Dedifferentiated amniotic fluid mesenchymal stem cell (primary cell): Measurements from ENCODE around the gene RAB3D.
"Not testable (repeated sequence)": the region's sequence is repeated elsewhere in the genome, so short reads cannot be mapped to it uniquely, and the experiment has no call there.

ENCODE experiments used
- DNase-seq: peaks from one replicate; pipeline ENCODE4 v3.0.0-alpha.2; 2016; ENCODE audit errors: extremely low spot score

The RAB3D gene, protein sequence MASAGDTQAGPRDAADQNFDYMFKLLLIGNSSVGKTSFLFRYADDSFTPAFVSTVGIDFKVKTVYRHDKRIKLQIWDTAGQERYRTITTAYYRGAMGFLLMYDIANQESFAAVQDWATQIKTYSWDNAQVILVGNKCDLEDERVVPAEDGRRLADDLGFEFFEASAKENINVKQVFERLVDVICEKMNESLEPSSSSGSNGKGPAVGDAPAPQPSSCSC

DNA sequence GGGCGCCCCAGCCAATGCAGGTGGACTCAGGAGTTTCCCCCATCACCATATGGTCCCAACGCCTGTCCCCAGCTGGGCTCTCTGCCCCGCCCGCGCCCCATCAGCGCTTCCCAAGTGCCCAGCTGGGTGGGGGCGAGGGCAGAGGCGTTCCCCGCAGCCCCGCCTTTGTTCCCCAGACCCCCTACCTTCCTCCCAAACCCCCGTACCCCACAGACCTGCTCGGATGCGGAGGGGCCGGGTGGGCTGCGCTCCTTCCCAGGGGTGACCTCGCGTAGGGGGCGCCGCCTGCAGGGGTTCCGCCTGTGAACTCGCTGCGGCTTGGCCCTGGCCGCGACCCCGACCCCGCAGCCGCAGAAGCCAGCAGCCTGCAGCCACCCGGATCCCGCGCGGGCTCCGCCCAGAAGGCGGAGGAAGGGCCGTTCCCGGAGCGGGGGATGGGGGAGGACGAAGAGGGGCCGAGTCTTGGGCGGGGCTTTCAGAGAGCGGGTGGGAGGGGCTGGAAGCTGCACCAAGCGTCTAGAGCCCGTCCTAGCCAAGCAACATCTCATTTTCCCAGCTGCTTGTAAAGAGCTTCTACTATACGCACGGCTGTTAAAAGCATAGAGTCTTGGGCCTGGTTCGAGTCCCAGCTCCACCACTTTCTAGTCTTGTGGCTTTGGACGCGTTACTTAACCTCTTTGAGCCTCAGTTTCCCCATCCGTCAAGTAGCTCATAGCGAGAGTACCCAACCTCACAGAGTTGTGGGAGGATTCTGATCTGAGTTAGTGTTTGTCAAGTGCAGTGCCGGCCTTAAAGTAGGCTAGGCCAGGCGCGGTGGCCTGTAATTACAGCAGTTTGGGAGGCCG, at the start of gene RAB3D:
Gene RAB3D, minus strand, starts transcription at position 404 of the 845 bp plus-strand sequence. CDS start 2,258 bp downstream, outside the sequence.
- DNase-seq, result peak; percentile 53

DNA sequence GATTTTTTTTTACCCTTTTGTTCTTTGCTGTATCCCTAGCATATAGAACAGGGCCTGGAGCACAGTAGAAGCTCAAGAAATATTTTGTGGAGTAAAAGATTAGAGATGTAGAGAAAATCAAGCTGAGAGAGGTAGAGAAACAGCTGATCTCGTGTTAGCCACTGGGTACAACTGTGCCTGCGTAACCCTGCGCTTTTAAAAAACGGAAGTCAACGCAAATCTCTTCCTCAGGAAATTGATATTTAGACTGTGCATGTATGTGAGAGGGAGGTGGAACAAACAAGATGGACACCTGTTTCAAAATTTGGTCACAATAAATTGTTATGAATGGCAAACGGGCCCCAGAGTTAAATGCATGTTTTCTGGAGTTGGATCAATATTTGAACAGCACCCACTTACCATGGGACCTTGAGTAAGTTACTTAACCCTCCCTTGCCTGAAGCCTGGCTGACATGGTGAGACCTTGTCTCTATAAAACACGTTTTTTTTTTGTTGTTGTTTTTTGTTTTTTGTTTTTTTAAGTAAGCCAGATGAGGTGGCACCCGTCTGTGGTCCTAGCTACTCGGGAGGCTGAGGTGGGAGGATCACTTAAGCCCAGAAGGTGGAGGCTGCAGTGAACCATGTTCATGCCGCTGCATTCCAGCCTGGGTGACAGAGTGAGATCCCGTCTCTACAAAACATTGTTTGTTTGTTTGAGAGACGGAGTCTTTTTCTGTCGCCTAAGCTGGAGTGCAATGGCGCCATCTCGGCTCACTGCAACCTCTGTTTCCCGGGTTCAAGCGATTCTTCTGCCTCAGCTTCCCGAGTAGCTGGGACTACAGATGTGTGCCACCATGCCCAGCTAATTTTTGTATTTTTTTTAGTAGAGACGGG, 47.9 kb upstream of the RAB3D start:
- DNase-seq, result no peak

DNA sequence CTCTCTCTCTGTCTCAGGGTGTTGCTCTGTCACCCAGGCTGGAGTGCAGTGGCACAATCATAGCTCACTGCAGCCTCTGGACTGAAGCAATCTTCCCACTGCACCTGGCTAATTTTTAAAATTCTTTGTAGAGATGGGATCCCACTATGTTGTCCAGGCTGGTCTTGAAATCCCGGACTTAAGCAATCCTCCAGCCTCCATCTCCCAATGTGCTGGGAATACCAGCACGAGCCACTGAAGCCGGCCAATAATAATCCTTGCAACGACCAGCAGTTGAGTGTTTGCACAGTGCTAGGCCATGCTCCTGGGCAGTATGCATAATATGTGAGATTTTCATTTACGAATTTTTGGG, 45.3 kb upstream of the RAB3D start:
- no peak for DNase-seq

DNA sequence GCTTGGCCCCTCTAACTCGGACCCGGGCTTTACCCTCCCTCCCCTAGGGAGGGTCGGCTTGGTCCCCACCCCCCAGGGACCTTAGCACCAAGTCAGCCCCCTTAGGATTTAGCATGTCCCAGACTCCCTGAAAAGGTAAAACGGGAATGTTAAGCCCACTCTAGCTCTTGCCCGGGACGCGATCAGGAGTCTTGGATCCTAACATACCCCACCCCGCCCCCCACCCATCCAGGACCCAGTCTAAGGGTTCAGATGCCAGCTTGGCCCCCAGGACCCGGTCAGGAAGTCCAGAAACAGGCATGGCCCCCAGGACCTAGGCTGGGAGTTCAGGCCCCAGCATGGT, 44.2 kb upstream of the RAB3D start:
- DNase-seq, result no peak

DNA sequence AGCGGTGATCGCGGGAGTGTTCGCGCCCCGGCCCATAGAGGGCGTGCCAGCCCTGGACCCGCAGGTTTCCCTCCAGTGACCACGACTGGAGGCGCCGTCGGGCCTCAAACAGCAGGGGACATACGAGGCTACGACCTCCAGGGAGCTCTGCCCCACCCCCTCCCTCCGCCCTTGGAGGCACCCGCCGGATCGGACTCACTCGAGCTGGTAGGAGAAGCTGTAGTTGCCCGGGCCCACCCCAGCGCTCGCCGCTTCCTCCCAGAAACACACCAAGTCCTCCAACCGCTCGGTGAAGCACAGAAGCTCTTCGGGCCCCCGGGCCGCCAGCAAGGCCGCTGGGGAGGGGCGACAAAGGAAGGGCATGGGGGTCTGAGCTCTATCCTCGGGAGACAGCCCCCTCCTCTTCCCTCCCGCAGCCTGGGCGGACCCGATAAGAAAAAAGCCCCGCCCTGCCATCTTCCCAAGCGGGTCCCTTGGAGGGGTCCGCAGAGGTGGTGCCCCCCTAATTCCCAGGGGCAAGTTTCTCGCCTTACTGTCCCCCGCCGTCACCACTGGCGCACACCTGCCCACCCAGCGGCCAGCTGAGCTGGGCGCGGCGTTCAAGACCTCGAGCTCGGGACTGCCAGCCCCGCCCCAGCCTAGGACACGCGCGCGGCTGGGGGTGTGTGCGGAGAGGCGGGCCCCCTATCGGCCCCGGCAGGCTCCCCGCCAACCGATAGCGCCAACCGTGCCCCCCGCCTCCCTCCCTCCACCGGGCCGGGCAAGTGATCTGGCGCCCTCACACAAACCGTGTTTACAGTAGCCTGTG, 43.6 kb upstream of the RAB3D start:
- DNase-seq, result no peak

DNA sequence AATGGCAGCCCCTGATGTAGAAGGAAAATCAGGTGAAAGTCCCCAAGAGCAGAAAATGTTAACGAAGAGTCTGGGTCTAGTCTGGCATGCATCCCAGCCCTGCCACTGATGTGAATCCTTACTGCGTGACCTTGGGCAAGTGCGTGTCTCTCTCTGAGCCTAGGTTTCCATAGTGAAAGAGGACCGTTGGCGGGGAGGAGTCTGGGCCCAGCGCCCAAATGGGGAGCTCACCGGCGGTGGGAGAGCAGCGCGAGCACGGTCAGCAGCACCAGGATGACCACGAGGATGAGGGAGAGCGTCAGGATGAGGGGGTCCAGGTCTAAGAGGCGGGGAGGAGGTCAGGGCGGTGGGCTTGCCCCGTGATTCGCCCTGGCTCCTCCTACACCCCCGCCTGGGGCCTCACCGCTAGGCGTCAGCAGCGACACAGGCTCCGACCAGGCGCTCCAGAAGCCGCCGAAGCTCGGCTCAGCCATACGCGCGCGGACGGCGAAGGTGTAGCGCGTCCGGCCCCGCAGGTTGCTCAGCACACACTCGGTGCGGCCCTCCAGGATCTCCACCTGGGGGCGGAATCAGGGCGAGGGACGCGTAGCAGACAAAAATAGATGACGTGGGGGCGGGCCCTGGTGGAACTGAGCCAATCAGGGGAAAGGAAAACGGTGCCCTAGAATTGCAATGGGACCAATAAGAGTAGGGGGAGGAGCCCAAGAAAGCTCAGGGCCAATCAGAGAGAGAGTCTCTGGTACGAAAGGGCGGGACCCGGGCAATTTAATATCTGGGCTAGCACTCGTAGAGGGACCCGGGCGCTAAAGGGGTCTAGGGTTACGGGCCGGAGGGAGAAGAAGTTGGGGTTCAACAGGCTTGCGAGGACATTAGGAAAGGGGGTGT, 41.4 kb upstream of the RAB3D start:
- peak; percentile 89 for DNase-seq

DNA sequence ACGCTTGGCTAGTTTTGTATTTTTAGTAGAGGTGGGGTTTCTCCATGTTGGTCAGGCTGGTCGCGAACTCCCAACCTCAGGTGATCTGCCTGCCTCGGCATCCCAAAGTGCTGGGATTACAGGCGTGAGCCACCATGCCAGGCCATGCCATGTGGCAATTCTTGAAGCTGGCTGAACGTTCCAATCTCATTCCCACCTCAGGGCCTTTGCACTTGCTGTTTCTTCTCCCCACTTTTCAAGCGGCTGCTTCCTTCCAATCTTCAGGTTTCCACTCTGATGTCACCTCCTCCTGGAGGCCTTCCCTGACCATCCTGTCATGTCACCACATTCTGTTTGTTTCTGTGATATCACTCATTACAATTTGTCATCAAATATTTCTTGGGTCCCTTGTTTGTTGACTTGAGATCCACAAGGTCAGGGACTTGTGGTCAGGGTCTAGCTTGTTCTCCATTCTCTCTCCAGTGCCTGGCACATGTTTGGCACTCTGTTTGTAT, 40.4 kb upstream of the RAB3D start:
- DNase-seq, result no peak

DNA sequence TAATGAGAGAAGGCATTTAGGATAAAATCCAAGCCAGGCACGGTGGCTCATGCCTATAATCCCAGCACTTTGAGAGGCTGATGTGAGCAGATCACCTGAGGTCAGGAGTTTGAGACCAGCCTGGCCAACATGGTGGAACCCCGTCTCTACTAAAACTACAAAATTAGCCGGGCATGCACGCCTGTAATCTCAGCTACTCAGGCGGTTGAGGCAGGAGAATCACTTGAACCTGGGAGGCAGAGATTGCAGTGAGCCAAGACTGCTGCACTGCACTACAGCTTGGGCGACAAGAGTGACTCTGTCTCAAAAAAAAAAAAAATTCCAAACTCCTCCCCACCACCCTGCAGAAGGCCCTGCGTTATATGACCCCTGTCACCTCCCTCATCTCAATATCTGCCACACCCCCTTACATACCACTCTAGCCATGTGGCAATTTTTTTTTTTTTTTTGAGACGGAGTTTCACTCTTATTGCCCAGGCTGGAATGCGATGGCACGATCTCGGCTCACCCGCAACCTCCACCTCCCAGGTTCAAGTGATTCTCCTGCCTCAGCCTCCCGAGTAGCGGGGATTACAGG, 39.9 kb upstream of the RAB3D start:
- not testable (repeated sequence) for DNase-seq

DNA sequence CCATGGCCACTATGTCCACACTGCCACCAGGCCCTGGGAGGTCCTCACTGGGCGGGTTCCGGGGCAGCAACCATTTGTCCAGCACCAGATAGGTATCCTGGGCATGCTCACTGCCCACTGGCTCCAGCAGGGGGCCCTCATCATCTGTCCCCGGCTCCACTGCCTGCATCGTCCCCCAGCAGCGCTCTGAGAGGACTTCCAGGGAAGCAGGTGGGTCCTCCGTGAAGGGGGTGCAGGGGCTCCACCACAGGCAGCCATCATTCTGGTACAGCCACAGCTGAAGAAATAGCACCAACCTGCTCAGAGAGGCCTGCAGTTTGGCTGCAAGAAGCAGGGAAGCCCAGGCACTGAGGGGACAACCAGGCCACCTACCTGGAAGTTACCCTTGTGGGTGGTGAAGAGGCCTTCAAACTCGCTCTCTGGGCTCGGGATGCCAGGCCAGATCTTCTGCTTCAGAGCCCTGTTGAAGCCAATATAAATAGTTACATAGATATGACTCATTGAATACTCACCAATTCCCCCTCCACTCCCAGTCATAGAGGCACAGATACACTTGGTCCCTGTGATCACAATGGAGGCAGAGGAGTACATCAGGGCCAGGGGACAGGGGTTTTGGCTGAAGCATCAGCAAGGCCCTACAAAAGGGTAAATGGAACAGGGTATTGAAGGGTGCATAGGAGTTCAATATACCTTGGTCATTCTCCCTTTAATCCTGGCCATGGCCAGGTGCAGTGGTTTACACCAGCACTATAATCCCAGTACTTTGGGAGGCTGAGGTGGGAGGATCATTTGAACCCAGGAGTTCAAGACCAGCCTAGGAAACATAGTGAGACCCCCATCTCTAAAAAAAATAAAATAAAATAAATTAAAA, 39.1 kb upstream of the RAB3D start:
- DNase-seq, result peak; percentile 63

DNA sequence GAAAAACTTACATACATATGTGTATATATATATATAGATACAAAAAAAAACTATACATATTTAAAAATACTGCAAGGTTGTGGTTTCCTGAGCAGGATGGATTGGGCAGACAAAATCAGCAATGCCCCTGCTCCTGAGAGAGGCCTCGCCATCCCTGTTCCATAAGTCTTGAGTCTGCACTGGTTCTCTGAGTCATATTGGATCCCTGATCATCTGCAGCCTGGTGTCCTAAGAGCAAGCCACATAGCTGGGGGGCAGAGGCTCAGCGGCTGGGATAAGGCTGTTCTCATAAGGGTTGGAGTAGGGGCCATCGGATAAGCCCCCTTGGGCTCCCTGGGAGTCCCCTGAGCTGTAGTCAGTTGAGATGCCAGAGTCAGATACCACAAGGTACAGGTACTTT, 38.3 kb upstream of the RAB3D start:
- no peak for DNase-seq

DNA sequence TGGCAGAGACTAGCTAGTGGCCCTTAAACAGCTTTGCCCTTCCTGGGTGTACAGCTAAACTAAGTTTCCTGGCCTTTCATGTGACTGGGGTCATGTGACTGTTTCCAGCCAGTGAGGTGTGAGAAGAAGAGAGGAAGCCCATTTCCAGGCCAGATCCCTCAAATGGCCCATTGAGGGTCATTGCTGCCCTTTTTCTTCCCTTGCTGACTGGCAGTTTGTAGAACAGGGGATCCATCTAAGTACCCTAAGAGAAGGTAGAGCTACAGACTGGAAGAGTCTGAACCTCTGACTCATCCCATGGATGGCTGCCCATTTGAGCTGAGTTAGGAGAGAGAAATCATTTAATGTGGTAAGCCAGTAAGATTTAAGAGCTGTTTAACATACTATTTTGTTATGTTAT, 37.8 kb upstream of the RAB3D start:
- peak; percentile 32 for DNase-seq

DNA sequence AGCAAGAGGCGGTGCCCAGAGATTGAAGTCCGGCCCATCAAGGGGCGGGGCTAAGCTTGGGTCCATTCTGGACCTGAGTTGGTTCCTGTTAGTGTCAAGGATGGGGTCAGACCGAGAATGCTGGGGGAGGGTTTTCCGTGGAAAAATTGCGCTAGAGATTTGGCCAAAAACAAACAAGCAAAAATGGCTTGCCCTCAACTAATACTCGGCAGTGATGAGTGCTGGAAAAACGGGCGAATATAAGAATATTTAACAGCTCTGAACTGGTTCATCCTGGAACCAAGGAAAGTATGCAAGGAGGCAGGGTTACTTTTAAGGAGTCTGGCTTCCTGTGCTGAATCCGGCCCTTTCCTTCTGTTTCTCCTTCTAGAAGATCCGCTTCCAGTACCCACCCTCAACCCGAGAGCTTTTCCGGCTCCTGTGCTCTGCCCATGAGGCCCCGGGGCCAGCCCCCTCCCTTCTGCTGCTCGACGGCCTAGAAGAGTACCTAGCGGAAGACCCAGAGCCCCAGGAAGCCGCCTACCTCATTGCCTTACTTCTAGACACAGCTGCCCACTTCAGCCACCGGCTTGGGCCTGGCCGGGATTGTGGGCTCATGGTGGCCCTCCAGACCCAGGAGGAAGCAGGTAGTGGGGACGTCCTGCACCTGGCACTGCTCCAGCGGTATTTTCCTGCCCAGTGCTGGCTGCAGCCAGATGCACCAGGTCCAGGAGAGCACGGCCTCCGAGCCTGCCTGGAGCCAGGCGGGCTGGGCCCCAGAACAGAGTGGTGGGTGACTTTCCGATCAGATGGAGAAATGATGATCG, 35.9 kb upstream of the RAB3D start:
- DNase-seq, result no peak

DNA sequence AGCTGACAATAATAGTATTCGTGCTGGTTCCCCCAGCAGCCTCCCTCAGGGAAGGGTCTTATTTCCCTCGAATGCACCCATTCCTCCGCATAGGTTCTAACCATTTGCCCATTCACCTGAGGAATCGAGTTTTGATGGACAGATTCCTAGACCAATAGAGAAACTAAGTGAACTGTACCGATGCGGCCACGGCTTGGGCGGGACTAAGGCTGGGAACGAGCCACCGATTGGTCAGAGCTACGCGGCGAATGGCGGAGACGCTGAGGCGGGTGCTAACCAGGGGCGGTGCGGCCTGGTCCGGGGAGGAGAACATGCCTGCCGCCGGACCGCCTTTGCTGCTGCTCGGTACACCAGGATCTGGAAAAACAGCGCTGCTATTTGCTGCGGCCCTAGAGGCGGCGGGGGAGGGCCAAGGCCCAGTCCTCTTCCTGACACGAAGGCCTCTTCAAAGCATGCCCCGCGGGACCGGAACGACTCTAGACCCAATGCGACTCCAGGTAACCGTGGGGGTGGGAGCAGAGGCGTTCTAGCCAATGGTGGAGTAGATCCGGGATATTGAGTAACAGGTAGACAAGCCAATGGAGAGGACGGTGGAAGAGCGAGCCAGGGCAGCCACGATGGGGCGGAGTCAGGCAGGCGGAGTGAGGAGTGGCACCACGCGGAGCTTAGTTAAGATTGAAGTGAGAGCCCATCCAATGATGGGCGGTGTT, 35.1 kb upstream of the RAB3D start, which contains the start of gene SWSAP1:
Gene SWSAP1, plus strand, starts transcription at position 234 of the 710 bp plus-strand sequence. Its CDS starts 15 bp downstream, at position 249.
- peak; percentile 99 for DNase-seq

DNA sequence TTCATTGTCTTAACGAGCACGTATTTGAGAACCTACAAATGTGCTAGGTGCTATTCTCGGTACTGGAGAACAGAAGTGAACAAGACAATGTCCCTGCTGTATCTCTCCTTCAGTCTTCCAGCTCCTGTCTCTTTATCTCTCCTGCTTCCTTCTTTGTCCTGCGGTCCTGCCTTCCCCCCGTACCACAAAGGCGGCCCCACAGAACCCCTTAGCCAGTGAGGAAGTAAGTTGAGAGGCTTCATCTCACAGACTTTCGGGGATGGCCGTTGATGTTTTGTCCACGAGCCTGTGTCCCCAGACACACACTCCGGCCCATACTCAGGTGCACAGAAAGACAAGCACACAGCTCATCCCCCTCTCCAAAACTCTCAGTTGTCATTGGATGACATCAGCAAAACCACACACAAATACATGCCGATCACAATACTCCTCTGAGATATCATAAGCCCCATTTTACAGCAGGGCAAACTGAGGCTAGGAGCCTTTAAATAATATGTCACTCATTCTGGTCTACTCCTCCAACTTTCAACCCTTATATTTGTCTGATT, 34.5 kb upstream of the RAB3D start:
- no peak for DNase-seq

DNA sequence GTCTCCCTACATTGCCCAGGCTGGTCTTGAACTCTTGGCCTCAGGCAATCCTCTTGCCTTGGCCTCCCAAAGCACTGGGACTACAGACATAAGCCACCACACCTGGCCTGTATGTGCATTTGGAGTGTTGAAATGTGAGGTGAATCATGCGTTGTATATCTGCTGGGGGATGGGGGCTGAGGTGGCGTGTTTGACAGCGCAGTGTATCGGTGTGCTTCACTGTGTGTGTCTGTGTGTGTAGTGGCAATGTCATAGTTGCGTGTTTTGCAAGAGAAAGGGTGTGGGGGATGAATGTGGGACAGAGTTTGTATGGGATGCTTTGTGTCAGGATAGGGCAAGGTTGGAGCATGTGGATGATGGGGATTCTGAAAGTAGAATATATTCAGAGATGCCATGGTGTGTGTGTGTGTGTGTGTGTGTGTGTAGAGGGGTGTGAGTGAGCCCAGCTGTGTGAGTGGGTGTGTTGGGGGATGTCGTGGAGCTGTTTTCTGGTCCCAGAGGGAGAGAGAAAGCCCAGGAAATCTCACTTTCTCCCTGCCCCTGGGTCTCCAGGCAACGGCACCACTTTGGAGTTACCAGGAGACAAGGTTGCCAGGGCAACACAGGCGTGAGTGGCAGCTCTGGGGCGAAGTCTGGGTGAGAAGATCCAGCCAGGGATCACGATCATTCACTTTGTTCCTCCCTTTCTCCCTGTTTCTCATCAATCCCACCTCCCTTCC, 33.9 kb upstream of the RAB3D start:
- DNase-seq, result no peak

DNA sequence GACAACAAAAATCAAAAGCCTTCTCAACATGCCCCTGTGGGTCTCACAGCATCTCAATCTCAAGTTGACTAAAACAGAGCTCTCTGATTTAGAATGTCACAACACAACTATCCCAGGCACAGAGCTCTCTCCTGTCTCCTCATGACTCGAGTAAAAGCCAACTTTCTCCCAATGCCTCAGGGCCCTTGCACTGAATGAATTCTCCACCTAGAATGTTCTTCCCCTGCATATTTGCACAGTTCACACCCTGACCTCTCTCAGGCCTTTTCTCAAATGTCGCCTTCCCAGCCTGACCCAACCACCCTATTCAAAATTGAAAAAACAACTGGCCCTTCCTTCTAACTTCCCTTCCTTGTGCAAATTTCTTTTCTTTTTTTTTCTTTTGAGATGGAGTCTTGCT, 31.3 kb upstream of the RAB3D start:
- no peak for DNase-seq

DNA sequence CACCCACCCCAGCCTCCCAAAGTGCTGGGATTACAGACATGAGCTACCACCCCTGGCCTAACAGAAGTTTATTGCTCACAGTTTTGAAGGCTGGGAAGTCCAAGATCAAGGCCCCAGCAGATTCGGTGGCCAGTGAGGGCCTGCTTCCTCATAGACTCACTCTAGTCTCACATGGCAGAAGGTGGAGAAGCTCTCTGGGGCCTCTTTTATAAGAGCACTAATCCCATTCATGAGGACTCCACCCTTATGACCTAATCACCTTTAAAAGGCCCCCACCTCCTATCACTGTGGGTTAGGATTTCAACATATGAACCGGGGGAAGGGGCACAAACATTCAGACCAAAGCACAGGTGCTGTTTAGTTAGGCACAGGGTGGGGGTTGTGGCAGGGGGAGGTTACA, 28.1 kb upstream of the RAB3D start:
- DNase-seq, result no peak
